PC-9 (cell line): ENCODE data around the gene DAB1. TPM values are rescaled to one million over a fixed set of nuclear protein-coding genes. Genes with fewer than 3 reads are reported as not detected.

Experiments used
- BruUV-seq: library from RNA; stranded (reverse); fragments of 400-500 nt; replicated peaks from 2 replicates; lab custom pipeline; 2021; lab: Mats Ljungman, UMichigan
- CTCF ChIA-PET: fragments of 300-600 bp; sonication (Branson Sonifier 250); formaldehyde crosslinking; loops from one replicate; lab custom pipeline; 2022; ENCODE audit warnings: antibody characterized with exemption; lab: Charles Lee
- POLR2A ChIA-PET: fragments of 300-600 bp; sonication (Branson Sonifier 250); formaldehyde crosslinking; loops from one replicate; lab custom pipeline; 2022; ENCODE audit warnings: antibody characterized with exemption; ENCODE audit not compliant: unreplicated experiment; lab: Charles Lee
- DNase-seq, 2 experiments: peaks; one replicate each; pipeline versions ENCODE4 v3.0.0 to v3.0.0-alpha.2; 2015 to 2022; ENCODE audit warnings: mixed read lengths in 1 of 2
- H2AFZ ChIP-seq: fragments of 200-600 bp; sonication (generic); 2 replicates; pipeline ENCODE4 v1.8.1; 2017; ENCODE audit warnings: antibody characterized with exemption
- H3F3A ChIP-seq: fragments of 200-600 bp; sonication (generic); 2 replicates; pipeline ENCODE4 v1.8.1; 2017; ENCODE audit warnings: antibody characterized with exemption, mild to moderate bottlenecking, low read depth; ENCODE audit not compliant: insufficient read depth
- H3K27ac ChIP-seq: fragments of 200-600 bp; sonication (generic); 2 replicates; pipeline ENCODE4 v1.6.1; 2016; ENCODE audit warnings: mixed run types
- H3K27me3 ChIP-seq: fragments of 200-600 bp; sonication (generic); 2 replicates; pipeline ENCODE4 v1.6.1; 2016; ENCODE audit warnings: low read depth, mixed run types; ENCODE audit not compliant: insufficient read depth
- H3K36me3 ChIP-seq: fragments of 200-600 bp; sonication (generic); 2 replicates; pipeline ENCODE4 v1.6.1; 2016; ENCODE audit warnings: low read depth, mixed run types
- H3K4me1 ChIP-seq: fragments of 200-600 bp; sonication (generic); replicated peaks from 2 replicates; pipeline ENCODE4 v1.6.1; 2016; ENCODE audit warnings: mixed run types; ENCODE audit not compliant: insufficient read depth
- H3K4me2 ChIP-seq: fragments of 200-600 bp; sonication (generic); 2 replicates; pipeline ENCODE4 v1.6.1; 2017; ENCODE audit warnings: mixed run types
- H3K4me3 ChIP-seq: fragments of 200-600 bp; sonication (generic); 2 replicates; pipeline ENCODE4 v1.6.1; 2016; ENCODE audit warnings: mixed run types
- H3K79me2 ChIP-seq: fragments of 200-600 bp; sonication (generic); 2 replicates; pipeline ENCODE4 v1.6.1; 2017; ENCODE audit warnings: low read depth, mixed run types
- H3K9me2 ChIP-seq: fragments of 200-600 bp; sonication (generic); 2 replicates; pipeline ENCODE4 v1.8.1; 2017; ENCODE audit warnings: mild to moderate bottlenecking; ENCODE audit not compliant: insufficient read depth
- H3K9me3 ChIP-seq: fragments of 200-600 bp; sonication (generic); 2 replicates; pipeline ENCODE4 v1.8.1; 2016; ENCODE audit warnings: low read depth; ENCODE audit not compliant: insufficient read depth
- H4K20me1 ChIP-seq: fragments of 200-600 bp; sonication (generic); 2 replicates; pipeline ENCODE4 v1.8.1; 2017; ENCODE audit not compliant: insufficient read depth
- CTCF ChIP-seq: fragments of 200-600 bp; sonication (generic); conservative IDR thresholded peaks from 2 replicates; pipeline ENCODE4 v1.6.1; 2017; ENCODE audit warnings: mixed run types, antibody characterized with exemption, mild to moderate bottlenecking, moderate library complexity
- EZH2 ChIP-seq: fragments of 200-600 bp; sonication (generic); IDR thresholded peaks from 2 replicates; pipeline ENCODE4 v1.8.0; 2017; ENCODE audit warnings: antibody characterized with exemption, low read depth
- intact Hi-C: fragments of 100-400 bp; cut with micrococcal nuclease; formaldehyde crosslinking; loops from one replicate; pipeline ENCODE4 v1.10.0; 2022; ENCODE audit not compliant: unreplicated experiment
- total RNA-seq: library from RNA; stranded (reverse); gene quantifications from 2 replicates; pipeline ENCODE4 v1.2.3, GENCODE V29; 2021

DAB1 gene
- total RNA-seq, 1 experiment from 2014 or later = not detected

DNA sequence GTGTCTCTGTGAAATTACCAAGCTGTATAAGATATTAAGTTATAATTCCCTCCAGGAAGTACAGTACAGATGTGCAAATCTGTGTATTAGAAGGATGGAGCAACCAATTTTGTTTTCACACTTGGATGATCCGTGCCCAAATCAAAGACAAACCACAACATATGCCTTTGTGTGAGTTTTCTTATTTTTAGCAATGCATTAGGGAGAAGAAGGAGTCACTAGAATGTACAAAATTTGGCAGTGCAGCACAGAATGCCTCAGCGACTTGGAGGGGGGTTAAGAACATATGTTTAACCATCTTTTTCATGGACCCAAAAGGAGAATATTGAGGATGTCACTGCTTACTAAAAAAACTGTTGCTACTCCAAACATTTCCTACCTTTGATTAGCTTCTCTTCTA lies 45.3 kb downstream of the DAB1 start:
- Histone ChIP-seq H3K27me3 (peaks cover 8% of the 10 kb centered on the region; the same call in 1 of the 2 replicates), H3F3A (no peaks in the 10 kb centered on the region), H2AFZ (no peak overlapping the region), H3K36me3 (no peaks in the 10 kb centered on the region), H3K79me2 (no peaks in the 10 kb centered on the region), H3K4me2 (no peak overlapping the region), H3K4me3 (no peak overlapping the region), H4K20me1 (no peaks in the 10 kb centered on the region), H3K27ac (no peak overlapping the region), H3K9me2 (no peaks in the 10 kb centered on the region), H3K4me1 (no peaks in the 10 kb centered on the region), H3K9me3 (no peaks in the 10 kb centered on the region)
- CTCF ChIA-PET = no interaction called here
- TF ChIP-seq EZH2 (no peak), CTCF (no peak)
- no TSS peak for BruUV-seq
- intact Hi-C loops = no loop called here
- POLR2A ChIA-PET = no interaction called here
- DNase-seq = no peak

DNA sequence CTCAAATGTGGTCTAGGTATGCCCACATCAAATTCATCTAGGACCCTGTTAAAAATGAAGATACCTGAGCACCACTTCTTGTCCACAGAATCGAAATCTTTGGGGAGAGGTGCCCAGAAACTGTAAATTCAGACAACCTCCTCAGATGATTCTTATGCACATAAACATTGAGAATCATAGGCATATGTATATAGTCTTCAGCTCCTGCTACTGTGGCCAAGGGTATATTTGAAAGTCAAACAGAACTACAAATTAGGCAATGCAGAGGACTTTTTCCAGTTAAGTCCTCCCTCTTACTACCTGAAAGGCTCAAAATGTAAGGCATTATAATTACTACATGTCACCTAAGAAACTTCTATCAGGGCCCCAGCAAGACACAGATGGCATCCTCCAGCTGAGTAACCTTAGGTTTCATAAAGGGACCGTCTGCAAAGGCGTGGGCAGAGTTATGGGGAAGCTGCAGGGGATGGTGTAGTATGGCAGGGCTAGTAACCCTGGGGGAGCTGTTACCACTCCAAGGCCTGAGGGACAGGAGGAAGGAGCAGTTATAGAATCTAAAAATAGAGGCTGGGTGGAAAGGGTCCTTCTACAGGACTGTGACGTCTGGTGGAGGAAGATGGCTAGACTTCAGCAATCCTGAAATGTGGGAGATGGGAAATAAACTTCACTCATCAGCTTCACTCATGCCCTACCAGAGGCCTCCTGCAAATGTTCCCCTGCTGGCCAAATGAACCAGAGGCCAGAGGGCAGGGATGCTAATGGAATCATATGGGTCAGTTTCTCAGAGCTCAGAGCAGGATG lies 46.3 kb downstream of the DAB1 start:
- H3K4me3 ChIP-seq = no peak overlapping the region
- no peaks in the 10 kb centered on the region for H3K9me3 ChIP-seq
- no TSS peak for BruUV-seq
- no peak overlapping the region for H3K4me2 ChIP-seq
- no peaks in the 10 kb centered on the region for H3K4me1 ChIP-seq
- H3K79me2 ChIP-seq = no peaks in the 10 kb centered on the region
- intact Hi-C loops = no loop called here
- DNase-seq = no peak
- no peaks in the 10 kb centered on the region for H3F3A ChIP-seq
- no peaks in the 10 kb centered on the region for H3K36me3 ChIP-seq
- H3K27ac ChIP-seq = no peak overlapping the region
- H3K9me2 ChIP-seq = no peaks in the 10 kb centered on the region
- H2AFZ ChIP-seq = no peak overlapping the region
- no peaks in the 10 kb centered on the region for H4K20me1 ChIP-seq
- ChIA-PET CTCF (no interaction called here), POLR2A (no interaction called here)
- TF ChIP-seq CTCF (no peak), EZH2 (no peak)
- H3K27me3 ChIP-seq = peaks cover 8% of the 10 kb centered on the region; the same call in 1 of the 2 replicates

DNA sequence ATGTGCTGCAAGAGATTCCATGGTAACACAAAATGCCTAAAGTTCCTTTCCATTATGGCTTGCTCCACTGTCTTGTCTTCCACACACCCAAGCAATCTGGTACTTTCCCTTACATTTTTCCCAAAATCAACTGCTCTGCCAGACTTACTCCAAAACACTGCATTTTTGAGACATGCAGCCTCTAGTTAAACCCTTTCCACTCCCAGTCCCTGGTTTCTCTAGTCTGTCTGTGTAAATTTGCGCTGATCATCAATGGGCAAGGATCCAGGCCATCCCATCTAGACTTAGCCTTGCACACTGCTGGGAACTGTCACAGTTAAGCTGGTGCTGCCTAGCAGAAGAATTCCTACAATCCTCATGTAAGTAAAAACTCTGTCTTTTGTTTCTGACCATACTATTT lies 47.8 kb downstream of the DAB1 start:
- CTCF ChIA-PET = no interaction called here

More for the DNA sequence above, 47.8 kb downstream of the DAB1 start:
- no TSS peak for BruUV-seq
- no peaks in the 10 kb centered on the region for H3F3A ChIP-seq
- peaks cover 8% of the 10 kb centered on the region; the same call in 1 of the 2 replicates for H3K27me3 ChIP-seq
- no peaks in the 10 kb centered on the region for H4K20me1 ChIP-seq
- H2AFZ ChIP-seq = no peak overlapping the region
- no peaks in the 10 kb centered on the region for H3K4me1 ChIP-seq
- H3K9me2 ChIP-seq = no peaks in the 10 kb centered on the region
- no peaks in the 10 kb centered on the region for H3K36me3 ChIP-seq
- no peak overlapping the region for H3K4me2 ChIP-seq
- H3K79me2 ChIP-seq = no peaks in the 10 kb centered on the region
- DNase-seq = no peak
- POLR2A ChIA-PET = no interaction called here
- no peak overlapping the region for H3K27ac ChIP-seq
- H3K9me3 ChIP-seq = no peaks in the 10 kb centered on the region
- intact Hi-C loops = no loop called here
- no peak overlapping the region for H3K4me3 ChIP-seq
- TF ChIP-seq CTCF (no peak), EZH2 (no peak)
